Motor neuron (in vitro differentiated cells): ENCODE data around the gene CDC42EP1. TPM values are rescaled to one million over a fixed set of nuclear protein-coding genes. Genes with fewer than 3 reads are reported as not detected.
"Not testable (repeated sequence)": the region's sequence is repeated elsewhere in the genome, so short reads cannot be mapped to it uniquely, and the experiment has no call there.

Experiments
- ATAC-seq, 8 experiments: fragments of 200-7000 bp; cut with Tn5 transposase; replicated peaks in 6 of 8; 2 replicates each; pipeline ENCODE4 v1.8.0; 2021; ENCODE audit warnings: mild to moderate bottlenecking in 8 of 8, moderate library complexity in 8 of 8
- H3K27ac ChIP-seq, 2 donors: fragments of 250-450 bp; sonication (Bioruptor Pico); 2 replicates each; pipeline ENCODE4 v1.9.0; 2021; ENCODE audit warnings: antibody characterized with exemption in 2 of 2, mild to moderate bottlenecking in 2 of 2, moderate library complexity in 1 of 2
- H3K4me1 ChIP-seq, 2 donors: fragments of 250-450 bp; sonication (Bioruptor Pico); replicated peaks in 1 of 2; 2 replicates each; pipeline ENCODE4 v1.6.1; 2021; ENCODE audit warnings: antibody characterized with exemption in 2 of 2, mild to moderate bottlenecking in 2 of 2, moderate library complexity in 1 of 2
- H3K4me3 ChIP-seq, 5 donors: fragments of 250-450 bp; sonication (Bioruptor Pico); 2 replicates each; pipeline ENCODE4 v1.9.0; 2021; ENCODE audit warnings: antibody characterized with exemption in 5 of 5, mild to moderate bottlenecking in 5 of 5, moderate library complexity in 4 of 5
- WGBS, 10 experiments: fragments of 450-650 bp; shearing (Covaris generic); methylation state at CpG; one replicate each; pipeline ENCODE4 v1.0.0; 2022; 5-methylcytosine and 5-hydroxymethylcytosine counted together
- in situ Hi-C, 9 experiments: fragments of 400-800 bp; cut with MboI; loops; one replicate each; pipeline ENCODE4 v1.15.0; 2021; ENCODE audit warnings: low sequenced_read_pairs in 9 of 9, low pct_unique_long_range_greater_than_20kb in 2 of 9; ENCODE audit not compliant: unreplicated experiment in 9 of 9
- total RNA-seq, 8 experiments: library from RNA; unstranded; fragments of 300-600 nt; gene quantifications; 2 replicates each; pipeline versions ENCODE4 v1.2.3 to v1.2.4, GENCODE V29; 2022

Gene CDC42EP1
- total RNA-seq, 8 experiments from 2014 or later: 3.5 to 38.6 (median 8.7) TPM

GRCh38 chr22:37581504-37581903 lies 21.2 kb downstream of the CDC42EP1 start:
- Histone ChIP-seq H3K4me3 (no peak overlapping the region), H3K27ac (no peak overlapping the region), H3K4me1 (no peaks in the 10 kb centered on the region)
- no peak for ATAC-seq
- in situ Hi-C loops: no loop called here
- 7 to 92% (median 53%) methylated on average over 3 to 8 of the region's 9 CpGs; no CpG with 5 or more reads in 2 of the 10 experiments for WGBS, 10 experiments

GRCh38 chr22:37582526-37582925 lies 22.2 kb downstream of the CDC42EP1 start:
- H3K27ac ChIP-seq: no peak overlapping the region
- WGBS, 10 experiments: 0 to 100% (median 61%) methylated on average over 1 to 2 of the region's 4 CpGs; no CpG with 5 or more reads in 4 of the 10 experiments
- no peaks in the 10 kb centered on the region for H3K4me1 ChIP-seq
- H3K4me3 ChIP-seq: no peak overlapping the region
- ATAC-seq: no peak
- in situ Hi-C loops: no loop called here

GRCh38 chr22:37588546-37589215 lies 28.4 kb downstream of the CDC42EP1 start:
- H3K27ac ChIP-seq: no peak overlapping the region
- WGBS, 10 experiments: 38 to 100% (median 75%) methylated on average over 2 to 7 of the region's 11 CpGs; no CpG with 5 or more reads in 4 of the 10 experiments
- H3K4me1 ChIP-seq: no peaks in the 10 kb centered on the region
- peak in 1 of 8 experiments; percentile 6 for ATAC-seq
- H3K4me3 ChIP-seq: no peak overlapping the region
- in situ Hi-C loops: no loop called here

GRCh38 chr22:37589636-37590035 lies 29.4 kb downstream of the CDC42EP1 start:
- no peak for ATAC-seq
- 14 to 95% (median 58%) methylated on average over 1 to 5 of the region's 5 CpGs; no CpG with 5 or more reads in 2 of the 10 experiments for WGBS, 10 experiments
- Histone ChIP-seq H3K4me1 (no peaks in the 10 kb centered on the region), H3K27ac (no peak overlapping the region), H3K4me3 (no peak overlapping the region)
- in situ Hi-C loops: loop anchor here in 1 of 9 experiments (10.0 kb wide), 1 partner anchor 55 kb away; no protein-coding TSS in a partner anchor

- H3K27ac ChIP-seq, H3K4me3 ChIP-seq, H3K4me1 ChIP-seq, ATAC-seq: not testable (repeated sequence)
- in situ Hi-C loops: loop anchor here in 1 of 9 experiments (10.0 kb wide), 1 partner anchor 56 kb away; no protein-coding TSS in a partner anchor
- WGBS, 10 experiments: 90 to 100% (median 100%) methylated on average over 1 to 4 of the region's 6 CpGs; no CpG with 5 or more reads in 3 of the 10 experiments
Observed at GRCh38 chr22:37591081-37591480, 30.8 kb downstream of the CDC42EP1 start.

- 64 to 97% (median 83%) methylated on average over 1 to 10 of the region's 12 CpGs; no CpG with 5 or more reads in 1 of the 10 experiments for WGBS, 10 experiments
- in situ Hi-C loops: loop anchor here in 1 of 9 experiments (10.0 kb wide), 1 partner anchor 57 kb away; no protein-coding TSS in a partner anchor
- Histone ChIP-seq H3K4me3 (peak overlapping the region in 4 of 5 donors; percentile 4 to 32 (median 18)), H3K27ac (no peak overlapping the region), H3K4me1 (no peaks in the 10 kb centered on the region)
- no peak for ATAC-seq
Observed at GRCh38 chr22:37591823-37592404, 31.6 kb downstream of the CDC42EP1 start.

- in situ Hi-C loops: loop anchor here in 1 of 9 experiments (10.0 kb wide), 1 partner anchor 59 kb away; no protein-coding TSS in a partner anchor
- no peaks in the 10 kb centered on the region for H3K4me1 ChIP-seq
- 80 to 100% (median 100%) methylated on average over 1 to 4 of the region's 5 CpGs; no CpG with 5 or more reads in 3 of the 10 experiments for WGBS, 10 experiments
- ATAC-seq: no peak
- H3K4me3 ChIP-seq: no peak overlapping the region
- H3K27ac ChIP-seq: no peak overlapping the region
Observed at GRCh38 chr22:37594237-37594636, 34.0 kb downstream of the CDC42EP1 start.

- WGBS, 10 experiments: 56 to 100% (median 75%) methylated on average over 1 to 3 of the region's 4 CpGs; no CpG with 5 or more reads in 2 of the 10 experiments
- in situ Hi-C loops: loop anchor here in 1 of 9 experiments (10.0 kb wide), 1 partner anchor 64 kb away; no protein-coding TSS in a partner anchor
- H3K27ac ChIP-seq: no peak overlapping the region
Observed at GRCh38 chr22:37599153-37599552, 38.9 kb downstream of the CDC42EP1 start.

GRCh38 chr22:37601203-37601539 lies 40.9 kb downstream of the CDC42EP1 start:
- ATAC-seq: peak in 3 of 8 experiments; percentile 5 to 21 (median 12)
- Histone ChIP-seq H3K4me3 (no peak overlapping the region), H3K27ac (no peak overlapping the region), H3K4me1 (peaks cover 0 to 5% of the 10 kb centered on the region in 2 donors)
- in situ Hi-C loops: no loop called here
- WGBS, 10 experiments: 0 to 60% (median 24%) methylated on average over 1 to 3 of the region's 4 CpGs; no CpG with 5 or more reads in 2 of the 10 experiments

More at GRCh38 chr22:37599153-37599552, 38.9 kb downstream of the CDC42EP1 start:
- H3K4me1 ChIP-seq: peaks cover 0 to 5% of the 10 kb centered on the region in 2 donors
- ATAC-seq: no peak
- no peak overlapping the region for H3K4me3 ChIP-seq

- ATAC-seq: peak; percentile 63 to 100 (median 72)
- 0 to 73% (median 52%) methylated on average over 2 to 11 of the region's 14 CpGs for WGBS, 10 experiments
- Histone ChIP-seq H3K27ac (no peak overlapping the region), H3K4me1 (peaks cover 0 to 5% of the 10 kb centered on the region in 2 donors), H3K4me3 (no peak overlapping the region)
- in situ Hi-C loops: no loop called here
Observed at GRCh38 chr22:37601540-37602442, 41.5 kb downstream of the CDC42EP1 start.

- H3K4me3 ChIP-seq, ATAC-seq, in situ Hi-C loops, H3K27ac ChIP-seq: not testable (repeated sequence)
- 50 to 89% (median 68%) methylated on average over 1 to 5 of the region's 5 CpGs; no CpG with 5 or more reads in 3 of the 10 experiments for WGBS, 10 experiments
- H3K4me1 ChIP-seq: peaks cover 3 to 15% of the 10 kb centered on the region in 2 donors
Observed at GRCh38 chr22:37602546-37603277, 42.4 kb downstream of the CDC42EP1 start.

- no peak for ATAC-seq
- WGBS, 10 experiments: 43 to 100% (median 86%) methylated on average over 1 to 6 of the region's 6 CpGs; no CpG with 5 or more reads in 1 of the 10 experiments
- H3K27ac ChIP-seq: no peak overlapping the region
- in situ Hi-C loops: no loop called here
- H3K4me3 ChIP-seq: no peak overlapping the region
- H3K4me1 ChIP-seq: peaks cover 3 to 15% of the 10 kb centered on the region in 2 donors
Observed at GRCh38 chr22:37604074-37604473, 43.8 kb downstream of the CDC42EP1 start.
